Mesothelial cell of epicardium (in vitro differentiated cells): Measurements from ENCODE around the gene MRPL41. TPM values are rescaled to one million over a fixed set of nuclear protein-coding genes. Genes with fewer than 3 reads are reported as not detected.
A peak's percentile ranks its signal among the peaks of the same experiment; 100 is the strongest.
"Not testable (repeated sequence)": the region's sequence is repeated elsewhere in the genome, so short reads cannot be mapped to it uniquely, and the experiment has no call there.

Experiments
- DNase-seq, 2 experiments: peaks; one replicate each; pipeline ENCODE4 v3.0.0; 2021; ENCODE audit warnings: low spot score in 2 of 2; ENCODE audit not compliant: unreplicated experiment in 2 of 2
- H3K27ac Mint-ChIP-seq: 2 replicates; pipeline ENCODE4 v1.8.0; 2021; ENCODE audit warnings: mixed read lengths
- H3K27me3 Mint-ChIP-seq: 2 replicates; pipeline ENCODE4 v1.8.0; 2021; ENCODE audit warnings: low read depth, mixed read lengths
- H3K36me3 Mint-ChIP-seq: 2 replicates; pipeline ENCODE4 v1.8.0; 2021; ENCODE audit warnings: mixed read lengths
- H3K4me1 Mint-ChIP-seq: 2 replicates; pipeline ENCODE4 v1.8.0; 2021; ENCODE audit warnings: mixed read lengths
- H3K4me3 Mint-ChIP-seq: 2 replicates; pipeline ENCODE4 v1.8.0; 2021; ENCODE audit warnings: mild to moderate bottlenecking, moderate library complexity, mixed read lengths
- H3K9me3 Mint-ChIP-seq: 2 replicates; pipeline ENCODE4 v1.8.0; 2021; ENCODE audit warnings: mixed read lengths
- CTCF ChIP-seq: fragments of 200-600 bp; sonication (generic); IDR thresholded peaks from one replicate; pipeline ENCODE4 v1.5.0; 2021; ENCODE audit warnings: antibody characterized with exemption; ENCODE audit not compliant: unreplicated experiment
- total RNA-seq: library from RNA; stranded (reverse); gene quantifications from 3 replicates; pipeline ENCODE4 v1.2.1, GENCODE V29; 2021

The MRPL41 gene
- total RNA-seq, 1 donor from 2014 or later = 26.6 TPM

GRCh38 chr9:137589441-137590122 lies 37.9 kb downstream of the MRPL41 start:
- peaks cover 9% of the 10 kb centered on the region for H3K4me1 Mint-ChIP-seq
- peak overlapping the region; percentile 79 for H3K27ac Mint-ChIP-seq
- H3K27me3 Mint-ChIP-seq = no peaks in the 10 kb centered on the region
- DNase-seq = no peak
- no peak for TF ChIP-seq CTCF
- peak overlapping the region; percentile 79 for H3K4me3 Mint-ChIP-seq
- H3K36me3 Mint-ChIP-seq = peaks cover 14% of the 10 kb centered on the region
- H3K9me3 Mint-ChIP-seq = no peaks in the 10 kb centered on the region

- H3K36me3 Mint-ChIP-seq = peaks cover 10% of the 10 kb centered on the region
- no peak for TF ChIP-seq CTCF
- no peaks in the 10 kb centered on the region for H3K27me3 Mint-ChIP-seq
- no peak overlapping the region for H3K4me3 Mint-ChIP-seq
- H3K9me3 Mint-ChIP-seq = no peaks in the 10 kb centered on the region
- peaks cover 9% of the 10 kb centered on the region for H3K4me1 Mint-ChIP-seq
- H3K27ac Mint-ChIP-seq = no peak overlapping the region
- DNase-seq = no peak
These were observed 38.4 kb downstream of the MRPL41 start for GRCh38 chr9:137590123-137590468.

- no peaks in the 10 kb centered on the region for H3K27me3 Mint-ChIP-seq
- H3K9me3 Mint-ChIP-seq = no peaks in the 10 kb centered on the region
- no peak for TF ChIP-seq CTCF
- DNase-seq = peak; percentile 89 to 96
- H3K27ac Mint-ChIP-seq = peak within 1 kb of the TSS; percentile 98
- H3K4me3 Mint-ChIP-seq = peak within 1 kb of the TSS; percentile 98
- H3K36me3 Mint-ChIP-seq = peaks cover 10% of the 10 kb centered on the region
- H3K4me1 Mint-ChIP-seq = peaks cover 9% of the 10 kb centered on the region
These were observed 39.0 kb downstream of the MRPL41 start, which contains the start of gene ZMYND19 for GRCh38 chr9:137590469-137591383. Gene ZMYND19, minus strand, starts transcription at chr9:137590512. Its CDS starts 249 bp downstream, at chr9:137590263.

DNA sequence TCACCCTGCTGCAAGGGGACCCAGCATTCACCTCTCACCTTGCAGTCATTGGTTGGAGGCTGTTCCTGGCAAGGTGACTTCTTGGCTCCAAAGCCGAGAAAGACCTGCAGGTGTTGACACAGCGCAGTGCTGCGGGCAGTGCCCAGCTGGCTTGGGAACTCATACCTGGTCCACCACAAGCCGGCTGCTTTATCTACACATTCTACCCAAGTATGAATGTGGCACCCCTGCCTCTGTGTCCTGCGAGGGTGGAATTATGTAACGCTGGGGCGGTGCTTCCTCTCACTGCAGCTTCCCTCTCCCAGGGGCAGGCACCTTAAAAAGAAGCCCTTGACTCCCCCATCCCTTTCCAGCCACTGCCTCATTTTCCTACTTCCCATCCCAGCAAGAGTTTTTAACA lies 41.1 kb downstream of the MRPL41 start:
- no peak for TF ChIP-seq CTCF
- H3K4me1 Mint-ChIP-seq = peaks cover 9% of the 10 kb centered on the region
- no peak for DNase-seq
- H3K36me3 Mint-ChIP-seq = peaks cover 6% of the 10 kb centered on the region
- no peaks in the 10 kb centered on the region for H3K27me3 Mint-ChIP-seq
- peak overlapping the region; percentile 19 for H3K4me3 Mint-ChIP-seq
- no peak overlapping the region for H3K27ac Mint-ChIP-seq
- H3K9me3 Mint-ChIP-seq = no peaks in the 10 kb centered on the region

- Mint-ChIP-seq H3K36me3 (peaks cover 2% of the 10 kb centered on the region), H3K27me3 (peaks cover under 1% of the 10 kb centered on the region), H3K9me3 (no peaks in the 10 kb centered on the region), H3K27ac (no peak overlapping the region), H3K4me3 (peak overlapping the region; percentile 19), H3K4me1 (peaks cover 9% of the 10 kb centered on the region)
- TF ChIP-seq CTCF = no peak
- no peak for DNase-seq
These were observed 41.5 kb downstream of the MRPL41 start for GRCh38 chr9:137593176-137593575.

- H3K4me3 Mint-ChIP-seq, H3K9me3 Mint-ChIP-seq, DNase-seq, H3K27me3 Mint-ChIP-seq, H3K27ac Mint-ChIP-seq, H3K4me1 Mint-ChIP-seq, H3K36me3 Mint-ChIP-seq: not testable (repeated sequence)
These were observed 44.9 kb downstream of the MRPL41 start for GRCh38 chr9:137596577-137596976.
